Measurements from ENCODE around the gene RNF145.

Gene RNF145

GRCh38 chr5:159195775-159196174 is 13.6 kb downstream of the RNF145 start:
- DNase-seq (ENCODE audit: low spot score) = no peak
- no peak for FAIRE-seq

- no peak for FAIRE-seq
- DNase-seq (ENCODE audit: low spot score) = no peak
These were observed 19.2 kb downstream of the RNF145 start for GRCh38 chr5:159190170-159190569.

- DNase-seq (ENCODE audit: low spot score) = no peak
- FAIRE-seq = no peak
These were observed 20.0 kb downstream of the RNF145 start for GRCh38 chr5:159189310-159189709.

GRCh38 chr5:159187719-159188118 is 21.6 kb downstream of the RNF145 start:
- FAIRE-seq (no peak), DNase-seq (ENCODE audit: low spot score) (no peak)

GRCh38 chr5:159186319-159186718 is 23.0 kb downstream of the RNF145 start:
- no peak for DNase-seq (ENCODE audit: low spot score)
- FAIRE-seq = no peak

- no peak for DNase-seq (ENCODE audit: low spot score)
- no peak for FAIRE-seq
These were observed 23.6 kb downstream of the RNF145 start for GRCh38 chr5:159185773-159186172.

- FAIRE-seq (no peak), DNase-seq (ENCODE audit: low spot score) (peak; percentile 65)
These were observed 24.4 kb downstream of the RNF145 start for GRCh38 chr5:159184858-159185381.

GRCh38 chr5:159184236-159184635 is 25.1 kb downstream of the RNF145 start:
- no peak for FAIRE-seq

GRCh38 chr5:159183247-159183646 is 26.1 kb downstream of the RNF145 start:
- FAIRE-seq (no peak), DNase-seq (ENCODE audit: low spot score) (no peak)

More at GRCh38 chr5:159184236-159184635, 25.1 kb downstream of the RNF145 start:
- no peak for DNase-seq (ENCODE audit: low spot score)

GRCh38 chr5:159182691-159183090 is 26.7 kb downstream of the RNF145 start:
- FAIRE-seq = no peak
- DNase-seq (ENCODE audit: low spot score) = no peak

- DNase-seq (ENCODE audit: low spot score) = no peak
- FAIRE-seq = no peak
These were observed 27.7 kb downstream of the RNF145 start for GRCh38 chr5:159181651-159182050.

GRCh38 chr5:159181152-159181551 is 28.2 kb downstream of the RNF145 start:
- no peak for FAIRE-seq
- DNase-seq (ENCODE audit: low spot score) = no peak

- DNase-seq (ENCODE audit: low spot score) (no peak), FAIRE-seq (no peak)
These were observed 29.6 kb downstream of the RNF145 start for GRCh38 chr5:159179529-159180305.

GRCh38 chr5:159178978-159179377 is 30.4 kb downstream of the RNF145 start:
- DNase-seq (ENCODE audit: low spot score) = peak; percentile 78
- peak; percentile 70 for FAIRE-seq

GRCh38 chr5:159175547-159175946 is 33.8 kb downstream of the RNF145 start:
- FAIRE-seq = no peak
- no peak for DNase-seq (ENCODE audit: low spot score)

- DNase-seq (ENCODE audit: low spot score) (no peak), FAIRE-seq (no peak)
These were observed 34.7 kb downstream of the RNF145 start for GRCh38 chr5:159174511-159175168.

GRCh38 chr5:159171274-159171673 is 38.1 kb downstream of the RNF145 start:
- FAIRE-seq (no peak), DNase-seq (ENCODE audit: low spot score) (no peak)

GRCh38 chr5:159170021-159170420 is 39.3 kb downstream of the RNF145 start:
- DNase-seq (ENCODE audit: low spot score) (no peak), FAIRE-seq (no peak)

GRCh38 chr5:159166416-159166815 is 42.9 kb downstream of the RNF145 start:
- DNase-seq (ENCODE audit: low spot score) (no peak), FAIRE-seq (no peak)

- DNase-seq (ENCODE audit: low spot score) (no peak), FAIRE-seq (no peak)
These were observed 45.7 kb downstream of the RNF145 start for GRCh38 chr5:159163701-159164046.

- peak; percentile 78 for DNase-seq (ENCODE audit: low spot score)
- FAIRE-seq = peak; percentile 92
These were observed 46.2 kb downstream of the RNF145 start for GRCh38 chr5:159163027-159163700.

All from RCC 7860 (cell line).